Endodermal cell (in vitro differentiated cells): ENCODE results near the gene TBXT. TPM values are rescaled to one million over a fixed set of nuclear protein-coding genes. Genes with fewer than 3 reads are reported as not detected.

Experiments
- DNase-seq: peaks from one replicate; pipeline ENCODE4 v3.0.0-alpha.2; 2017
- H3K27ac ChIP-seq: 2 replicates; pipeline ENCODE4 v1.5.1; 2013; ENCODE audit warnings: mild to moderate bottlenecking, low read depth, low read length, moderate library complexity
- H3K27me3 ChIP-seq: 2 replicates; pipeline ENCODE4 v1.6.1; 2013; ENCODE audit warnings: mild to moderate bottlenecking, low read length, moderate library complexity; ENCODE audit not compliant: insufficient read depth, control insufficient read depth, poor library complexity, severe bottlenecking
- H3K36me3 ChIP-seq: 2 replicates; pipeline ENCODE4 v1.7.0; 2013; ENCODE audit warnings: mild to moderate bottlenecking, low read length, moderate library complexity; ENCODE audit not compliant: control insufficient read depth, insufficient read depth
- H3K4me1 ChIP-seq: one replicate; pipeline ENCODE4 v1.7.0; 2013; ENCODE audit warnings: low read length; ENCODE audit not compliant: control insufficient read depth, insufficient read depth
- H3K4me3 ChIP-seq: 2 replicates; pipeline ENCODE4 v1.5.1; 2013; ENCODE audit warnings: mild to moderate bottlenecking, low read length, moderate library complexity
- H3K9ac ChIP-seq: 2 replicates; pipeline ENCODE4 v1.6.1; 2013; ENCODE audit warnings: mild to moderate bottlenecking, low read length, moderate library complexity; ENCODE audit not compliant: poor library complexity, severe bottlenecking; ENCODE audit errors: extremely low read depth
- H3K9me3 ChIP-seq: 2 replicates; pipeline ENCODE4 v1.6.1; 2013; ENCODE audit warnings: mild to moderate bottlenecking, low read length, moderate library complexity; ENCODE audit not compliant: control insufficient read depth
- H3K27ac Mint-ChIP-seq: 2 replicates; pipeline ENCODE4 v1.8.0; 2020; ENCODE audit warnings: mixed read lengths
- H3K27me3 Mint-ChIP-seq: 2 replicates; pipeline ENCODE4 v1.8.0; 2021; ENCODE audit warnings: mild to moderate bottlenecking, mixed read lengths; ENCODE audit not compliant: insufficient read depth
- H3K36me3 Mint-ChIP-seq: 2 replicates; pipeline ENCODE4 v1.8.0; 2020; ENCODE audit warnings: low read depth, mixed read lengths
- H3K4me1 Mint-ChIP-seq: 2 replicates; pipeline ENCODE4 v1.8.0; 2020; ENCODE audit warnings: mixed read lengths
- H3K4me3 Mint-ChIP-seq: 2 replicates; pipeline ENCODE4 v1.8.0; 2020; ENCODE audit warnings: mild to moderate bottlenecking, moderate library complexity, mixed read lengths
- H3K9me3 Mint-ChIP-seq: 2 replicates; pipeline ENCODE4 v1.8.0; 2020; ENCODE audit warnings: mild to moderate bottlenecking, mixed read lengths
- WGBS, 2 experiments: methylation state at CpG; one replicate each; pipeline versions ENCODE4 v1.1.5 to v1.1.7; 2013; ENCODE audit warnings: missing lambda C conversion rate in 2 of 2, mixed read lengths in 1 of 2; ENCODE audit not compliant: insufficient coverage in 1 of 2, insufficient read length in 1 of 2; 5-methylcytosine and 5-hydroxymethylcytosine counted together
- total RNA-seq, 2 donors: library from RNA; stranded (reverse); fragmentation: NEBNext Ultra II Directional in 1 of 2; extraction: Animal tissue kit (Norgen Biotek cat#: 25700) in 1 of 2; gene quantifications; 2 replicates in 1 of 2; 3 replicates in 1 of 2; pipeline ENCODE4 v1.2.1, GENCODE V29; 2021
- TF ChIP-seq, protein P1 (sequence below): fragments of 200-600 bp; sonication (generic); conservative IDR thresholded peaks from 2 replicates; pipeline ENCODE4 v1.5.0; 2021; ENCODE audit warnings: antibody characterized with exemption, mild to moderate bottlenecking

Gene TBXT
- total RNA-seq, 2 donors from 2014 or later, result 2.3 TPM

DNA sequence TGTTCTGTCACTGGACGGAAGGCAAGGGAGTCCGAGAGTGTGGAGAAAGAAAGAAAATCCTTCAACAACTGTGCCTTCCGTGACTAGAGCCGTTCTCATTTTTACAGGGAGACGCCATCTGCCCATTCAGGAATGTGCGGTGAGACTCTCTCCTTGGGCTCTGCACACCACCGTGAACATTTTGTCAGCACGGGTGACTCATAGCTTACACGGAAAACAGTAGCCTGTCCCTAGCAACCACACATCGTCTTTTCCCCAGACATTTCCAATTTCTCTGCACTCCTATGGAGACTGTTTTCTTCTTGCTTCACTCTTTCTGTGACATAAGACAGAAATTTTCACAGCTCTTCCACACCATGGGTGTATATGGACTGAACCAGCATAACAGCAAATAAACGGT is 55.1 kb downstream of the TBXT start:
- Histone ChIP-seq H3K9me3 (no peaks in the 10 kb centered on the region), H3K27ac (no peak overlapping the region), H3K27me3 (no peaks in the 10 kb centered on the region), H3K4me1 (no peaks in the 10 kb centered on the region), H3K36me3 (no peaks in the 10 kb centered on the region), H3K9ac (no peak overlapping the region), H3K4me3 (no peak overlapping the region)
- TF ChIP-seq, protein P1, sequence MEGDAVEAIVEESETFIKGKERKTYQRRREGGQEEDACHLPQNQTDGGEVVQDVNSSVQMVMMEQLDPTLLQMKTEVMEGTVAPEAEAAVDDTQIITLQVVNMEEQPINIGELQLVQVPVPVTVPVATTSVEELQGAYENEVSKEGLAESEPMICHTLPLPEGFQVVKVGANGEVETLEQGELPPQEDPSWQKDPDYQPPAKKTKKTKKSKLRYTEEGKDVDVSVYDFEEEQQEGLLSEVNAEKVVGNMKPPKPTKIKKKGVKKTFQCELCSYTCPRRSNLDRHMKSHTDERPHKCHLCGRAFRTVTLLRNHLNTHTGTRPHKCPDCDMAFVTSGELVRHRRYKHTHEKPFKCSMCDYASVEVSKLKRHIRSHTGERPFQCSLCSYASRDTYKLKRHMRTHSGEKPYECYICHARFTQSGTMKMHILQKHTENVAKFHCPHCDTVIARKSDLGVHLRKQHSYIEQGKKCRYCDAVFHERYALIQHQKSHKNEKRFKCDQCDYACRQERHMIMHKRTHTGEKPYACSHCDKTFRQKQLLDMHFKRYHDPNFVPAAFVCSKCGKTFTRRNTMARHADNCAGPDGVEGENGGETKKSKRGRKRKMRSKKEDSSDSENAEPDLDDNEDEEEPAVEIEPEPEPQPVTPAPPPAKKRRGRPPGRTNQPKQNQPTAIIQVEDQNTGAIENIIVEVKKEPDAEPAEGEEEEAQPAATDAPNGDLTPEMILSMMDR, result no peak
- Mint-ChIP-seq H3K9me3 (peaks cover 5% of the 10 kb centered on the region), H3K4me1 (no peaks in the 10 kb centered on the region), H3K36me3 (no peaks in the 10 kb centered on the region), H3K27me3 (peaks cover 11% of the 10 kb centered on the region), H3K27ac (no peak overlapping the region), H3K4me3 (no peak overlapping the region)
- 85 to 93% methylated on average over 11 of the region's 11 CpGs for WGBS, 2 experiments
- no peak for DNase-seq

DNA sequence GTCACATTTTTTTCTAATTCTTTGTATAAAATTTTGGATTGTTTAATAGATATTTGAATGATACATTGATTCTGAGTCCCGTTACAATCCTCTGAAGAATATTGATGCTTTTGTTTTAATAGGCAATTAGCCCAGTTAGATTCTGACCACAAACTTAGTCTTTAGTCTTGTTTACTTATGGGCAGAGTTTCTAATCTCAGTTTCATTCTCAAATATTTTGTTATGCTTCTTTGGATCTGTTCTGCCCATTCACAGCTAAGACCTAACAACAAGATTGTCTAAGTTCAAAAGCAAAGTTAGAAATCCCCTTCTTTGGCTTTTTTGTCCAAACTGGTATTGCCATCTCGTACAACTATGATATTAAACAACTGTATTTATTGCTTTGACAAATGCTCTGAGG is 58.0 kb downstream of the TBXT start:
- TF ChIP-seq, protein P1, result no peak
- H3K27me3 Mint-ChIP-seq, result peaks cover 16% of the 10 kb centered on the region
- H3K36me3 Mint-ChIP-seq, result no peaks in the 10 kb centered on the region

More for the DNA sequence above, 58.0 kb downstream of the TBXT start:
- H3K36me3 ChIP-seq, result no peaks in the 10 kb centered on the region
- Mint-ChIP-seq H3K27ac (no peak overlapping the region), H3K4me1 (no peaks in the 10 kb centered on the region), H3K9me3 (no peaks in the 10 kb centered on the region), H3K4me3 (no peak overlapping the region)
- WGBS, 2 experiments, result 86 to 90% methylated on average over 2 of the region's 2 CpGs
- no peak for DNase-seq
- no peak overlapping the region for H3K4me3 ChIP-seq
- no peaks in the 10 kb centered on the region for H3K4me1 ChIP-seq
- H3K27ac ChIP-seq, result no peak overlapping the region
- no peaks in the 10 kb centered on the region for H3K9me3 ChIP-seq
- no peaks in the 10 kb centered on the region for H3K27me3 ChIP-seq
- H3K9ac ChIP-seq, result no peak overlapping the region

Other genes starting within 250 kb of the TBXT start
- gene PRR18, start 140.5 kb upstream of the TBXT start, total RNA-seq, result under 1 TPM; 0.09 to 0.42 TPM
- 10 to 100 TPM; 42.4 to 53.9 TPM for gene SFT2D1, start 174.7 kb upstream of the TBXT start, total RNA-seq
- 1 to 10 TPM; 8.2 to 8.7 TPM for gene MPC1, start 215.1 kb upstream of the TBXT start, total RNA-seq